GM23248 (cell line): Measurements from ENCODE around the gene HLA-DMA. TPM values are rescaled to one million over a fixed set of nuclear protein-coding genes. Genes with fewer than 3 reads are reported as not detected.

Experiments used
- DNase-seq: peaks from one replicate; pipeline ENCODE4 v3.0.0-alpha.2; 2015
- H2AFZ ChIP-seq: fragments of 200-600 bp; sonication (generic); 2 replicates; pipeline ENCODE4 v1.6.1; 2016; ENCODE audit warnings: antibody characterized with exemption
- H3F3A ChIP-seq: fragments of 200-600 bp; sonication (generic); 2 replicates; pipeline ENCODE4 v1.6.1; 2016; ENCODE audit warnings: mild to moderate bottlenecking, antibody characterized with exemption, mixed run types; ENCODE audit not compliant: insufficient read depth
- H3K27ac ChIP-seq: fragments of 200-600 bp; sonication (generic); 2 replicates; pipeline ENCODE4 v1.5.1; 2016; ENCODE audit warnings: mild to moderate bottlenecking
- H3K27me3 ChIP-seq: fragments of 200-600 bp; sonication (generic); replicated peaks from 2 replicates; pipeline ENCODE4 v1.6.1; 2016; ENCODE audit warnings: mild to moderate bottlenecking; ENCODE audit not compliant: insufficient read depth
- H3K36me3 ChIP-seq: fragments of 200-600 bp; sonication (generic); 2 replicates; pipeline ENCODE4 v1.6.1; 2016; ENCODE audit warnings: low read depth, mild to moderate bottlenecking
- H3K4me1 ChIP-seq: fragments of 200-600 bp; sonication (generic); 2 replicates; pipeline ENCODE4 v1.6.1; 2016; ENCODE audit warnings: mild to moderate bottlenecking; ENCODE audit not compliant: insufficient read depth
- H3K4me2 ChIP-seq: fragments of 200-600 bp; sonication (generic); one replicate; pipeline ENCODE4 v1.6.1; 2016; ENCODE audit warnings: mild to moderate bottlenecking; ENCODE audit not compliant: unreplicated experiment
- H3K4me3 ChIP-seq: fragments of 200-600 bp; sonication (generic); 2 replicates; pipeline ENCODE4 v1.5.1; 2016; ENCODE audit warnings: mild to moderate bottlenecking
- H3K79me2 ChIP-seq: fragments of 200-600 bp; sonication (generic); 2 replicates; pipeline ENCODE4 v1.6.1; 2016; ENCODE audit warnings: mild to moderate bottlenecking; ENCODE audit not compliant: insufficient read depth
- H3K9ac ChIP-seq: fragments of 200-600 bp; sonication (generic); 2 replicates; pipeline ENCODE4 v1.6.1; 2016; ENCODE audit warnings: mild to moderate bottlenecking
- H3K9me2 ChIP-seq: fragments of 200-600 bp; sonication (generic); 2 replicates; pipeline ENCODE4 v1.6.1; 2016; ENCODE audit warnings: mixed run types, mild to moderate bottlenecking, moderate library complexity; ENCODE audit not compliant: insufficient read depth
- H3K9me3 ChIP-seq: fragments of 200-600 bp; sonication (generic); one replicate; pipeline ENCODE4 v1.6.1; 2017; ENCODE audit warnings: low read depth
- H4K20me1 ChIP-seq: fragments of 200-600 bp; sonication (generic); 2 replicates; pipeline ENCODE4 v1.6.0; 2016; ENCODE audit not compliant: insufficient read depth
- EZH2 ChIP-seq: fragments of 200-600 bp; sonication (generic); IDR thresholded peaks from 2 replicates; pipeline ENCODE4 v1.6.1; 2018; ENCODE audit warnings: antibody characterized with exemption, mild to moderate bottlenecking; ENCODE audit not compliant: insufficient read depth, poor library complexity, severe bottlenecking
- EZH2phosphoT487 ChIP-seq: fragments of 200-600 bp; sonication (generic); IDR thresholded peaks from 2 replicates; pipeline ENCODE4 v1.6.1; 2018; ENCODE audit warnings: antibody characterized with exemption, moderate library complexity, mild to moderate bottlenecking, low read depth; ENCODE audit not compliant: insufficient read depth
- WGBS, 2 experiments: methylation state at CpG; one replicate each; pipeline ENCODE4 v1.1.6; 2015 to 2017; ENCODE audit warnings: low lambda C conversion rate in 2 of 2, low coverage in 1 of 2; ENCODE audit errors: missing lambda C conversion rate in 2 of 2; 5-methylcytosine and 5-hydroxymethylcytosine counted together
- in situ Hi-C: fragments of 300-500 bp; cut with MboI; formaldehyde crosslinking; loops from 2 replicates; pipeline ENCODE4 v1.15.0; 2020
- polyA plus RNA-seq: library from polyadenylated mRNA; unstranded; fragments of >200 nt; fragmentation: Nextera tagmentation; extraction: Ambion mirVana; gene quantifications from 2 replicates; pipeline ENCODE4 v1.2.1, GENCODE V29; 2016
- total RNA-seq: library from RNA; depleted of rRNA; stranded (reverse); fragments of >200 nt; shearing (Covaris generic); gene quantifications from 2 replicates; pipeline ENCODE4 v1.2.3, GENCODE V29; 2014; rRNA removed

Gene HLA-DMA
- total and polyA plus RNA-seq, 2 experiments from 2014 or later = 6.2 to 6.3 TPM

- Histone ChIP-seq H3F3A (no peaks in the 10 kb centered on the region), H4K20me1 (no peaks in the 10 kb centered on the region), H2AFZ (no peak overlapping the region)
Measured at GRCh38 chr6:32905078-32905477, 47.8 kb downstream of the HLA-DMA start.

GRCh38 chr6:32903952-32904351 is 48.9 kb downstream of the HLA-DMA start:
- no peaks in the 10 kb centered on the region for H4K20me1 ChIP-seq
- no peak for DNase-seq
- H3K4me2 ChIP-seq = no peak overlapping the region
- no peak overlapping the region for H3K9ac ChIP-seq
- H3K4me3 ChIP-seq = no peak overlapping the region
- TF ChIP-seq EZH2phosphoT487 (no peak), EZH2 (no peak)
- peaks cover 11% of the 10 kb centered on the region; the same call in 1 of the 2 replicates for H3K4me1 ChIP-seq
- in situ Hi-C loops = no loop called here
- H3K27ac ChIP-seq = no peak overlapping the region
- H3K27me3 ChIP-seq = no peaks in the 10 kb centered on the region
- no peaks in the 10 kb centered on the region for H3F3A ChIP-seq
- no peaks in the 10 kb centered on the region for H3K9me3 ChIP-seq
- H2AFZ ChIP-seq = no peak overlapping the region
- H3K79me2 ChIP-seq = 0 out of 2 replicates have a peak, but pooled peaks cover 5% of the 10 kb centered on the region
- no peaks in the 10 kb centered on the region for H3K9me2 ChIP-seq
- H3K36me3 ChIP-seq = peaks cover 3% of the 10 kb centered on the region; the same call in 1 of the 2 replicates

More at GRCh38 chr6:32905078-32905477, 47.8 kb downstream of the HLA-DMA start:
- H3K9ac ChIP-seq = no peak overlapping the region
- H3K9me2 ChIP-seq = no peaks in the 10 kb centered on the region
- H3K4me2 ChIP-seq = no peak overlapping the region
- no peak overlapping the region for H3K27ac ChIP-seq
- peaks cover 3% of the 10 kb centered on the region; the same call in 1 of the 2 replicates for H3K36me3 ChIP-seq
- DNase-seq = no peak
- peaks cover 11% of the 10 kb centered on the region; the same call in 1 of the 2 replicates for H3K4me1 ChIP-seq
- H3K79me2 ChIP-seq = 0 out of 2 replicates have a peak, but pooled peaks cover under 1% of the 10 kb centered on the region
- no peak overlapping the region for H3K4me3 ChIP-seq
- H3K9me3 ChIP-seq = no peaks in the 10 kb centered on the region
- in situ Hi-C loops = no loop called here
- TF ChIP-seq EZH2phosphoT487 (no peak), EZH2 (no peak)
- no peaks in the 10 kb centered on the region for H3K27me3 ChIP-seq
- WGBS, 2 experiments = 83 to 97% methylated on average over 2 of the region's 2 CpGs

Other genes starting within 250 kb of the HLA-DMA start
- gene HLA-DQA2, start 211.7 kb downstream of the HLA-DMA start, total RNA-seq = not detected in 2 replicates
- not detected in 2 replicates for gene HLA-DQA2, start 211.7 kb downstream of the HLA-DMA start, polyA plus RNA-seq
- gene HLA-DQB2, start 189.6 kb downstream of the HLA-DMA start, total RNA-seq = not detected in 2 replicates
- gene HLA-DQB2, start 189.6 kb downstream of the HLA-DMA start, polyA plus RNA-seq = not detected in 2 replicates
- gene HLA-DOB, start 136.1 kb downstream of the HLA-DMA start, total RNA-seq = not detected in 2 replicates
- gene HLA-DOB, start 136.1 kb downstream of the HLA-DMA start, polyA plus RNA-seq = not detected in 2 replicates
- 2.2 and 5.4 TPM in 2 replicates for gene TAP2, start 114.4 kb downstream of the HLA-DMA start, total RNA-seq
- 4.6 and 5.1 TPM in 2 replicates for gene TAP2, start 114.4 kb downstream of the HLA-DMA start, polyA plus RNA-seq
- gene PSMB8, start 109.0 kb downstream of the HLA-DMA start, total RNA-seq = 21.6 and 27.2 TPM in 2 replicates
- gene PSMB8, start 109.0 kb downstream of the HLA-DMA start, polyA plus RNA-seq = 33.5 and 36.0 TPM in 2 replicates
- gene TAP1, start 99.4 kb downstream of the HLA-DMA start, total RNA-seq = 27.5 and 30.7 TPM in 2 replicates
- 29.8 and 30.7 TPM in 2 replicates for gene TAP1, start 99.4 kb downstream of the HLA-DMA start, polyA plus RNA-seq
- 3.4 and 5.1 TPM in 2 replicates for gene PSMB9, start 98.9 kb downstream of the HLA-DMA start, total RNA-seq
- 11.2 and 12.3 TPM in 2 replicates for gene PSMB9, start 98.9 kb downstream of the HLA-DMA start, polyA plus RNA-seq
- not detected in 2 replicates for gene HLA-DMB, start 12.1 kb downstream of the HLA-DMA start, total RNA-seq
- gene HLA-DMB, start 12.1 kb downstream of the HLA-DMA start, polyA plus RNA-seq = 0.46 TPM in 1 of 2 replicates, not detected in the other
- gene BRD2, start 15.5 kb upstream of the HLA-DMA start, total RNA-seq = 85.4 and 95.7 TPM in 2 replicates
- gene BRD2, start 15.5 kb upstream of the HLA-DMA start, polyA plus RNA-seq = 99.9 and 105 TPM in 2 replicates
- gene HLA-DOA, start 56.5 kb upstream of the HLA-DMA start, total RNA-seq = not detected in 2 replicates
- gene HLA-DOA, start 56.5 kb upstream of the HLA-DMA start, polyA plus RNA-seq = 0.18 TPM in 1 of 2 replicates, not detected in the other
- 0.89 and 2.5 TPM in 2 replicates for gene HLA-DPA1, start 120.6 kb upstream of the HLA-DMA start, total RNA-seq
- gene HLA-DPA1, start 120.6 kb upstream of the HLA-DMA start, polyA plus RNA-seq = 4.2 and 4.9 TPM in 2 replicates
- gene HLA-DPB1, start 122.9 kb upstream of the HLA-DMA start, total RNA-seq = 12.5 and 14.9 TPM in 2 replicates
- 17.8 and 18.9 TPM in 2 replicates for gene HLA-DPB1, start 122.9 kb upstream of the HLA-DMA start, polyA plus RNA-seq
- 0.25 and 0.32 TPM in 2 replicates for gene COL11A2, start 239.4 kb upstream of the HLA-DMA start, total RNA-seq
- gene COL11A2, start 239.4 kb upstream of the HLA-DMA start, polyA plus RNA-seq = 0.05 and 0.31 TPM in 2 replicates
- gene RXRB, start 247.6 kb upstream of the HLA-DMA start, total RNA-seq = 27.7 and 28.8 TPM in 2 replicates
- 28.1 and 28.9 TPM in 2 replicates for gene RXRB, start 247.6 kb upstream of the HLA-DMA start, polyA plus RNA-seq
- 126 and 147 TPM in 2 replicates for gene SLC39A7, start 247.8 kb upstream of the HLA-DMA start, total RNA-seq
- 24.7 and 26.9 TPM in 2 replicates for gene SLC39A7, start 247.8 kb upstream of the HLA-DMA start, polyA plus RNA-seq